ENCODE results near the gene KIF19. TPM values are rescaled to one million over a fixed set of nuclear protein-coding genes. Genes with fewer than 3 reads are reported as not detected.

The KIF19 gene
- total and polyA plus RNA-seq, 2 experiments from 2014 or later, result 0.46 to 0.80 TPM

- Histone ChIP-seq H4K20me1 (ENCODE audit: insufficient read depth, poor library complexity, severe bottlenecking) (no peaks in the 10 kb centered on the region), H3K4me1 (ENCODE audit: insufficient read depth) (no peaks in the 10 kb centered on the region), H3K9me2 (replicated peaks; ENCODE audit: insufficient read depth) (no peaks in the 10 kb centered on the region), H3K4me2 (no peak overlapping the region), H2AFZ (no peak overlapping the region), H3K9me3 (ENCODE audit: low read depth) (no peaks in the 10 kb centered on the region), H3K27ac (no peak overlapping the region), H3K27me3 (peaks cover 3% of the 10 kb centered on the region), H3K79me2 (no peaks in the 10 kb centered on the region), H3K4me3 (no peak overlapping the region), H3K36me3 (replicated peaks; ENCODE audit: insufficient read depth, low read depth) (no peaks in the 10 kb centered on the region)
- DNase-seq (ENCODE audit: low spot score), result no peak
- TF ChIP-seq EZH2 (IDR thresholded peaks at IDR 0.05; ENCODE audit: borderline replicate concordance) (no peak), CTCF (IDR thresholded peaks at IDR 0.05; ENCODE audit: poor library complexity) (no peak), EZH2phosphoT487 (IDR thresholded peaks at IDR 0.05; ENCODE audit: low read depth, severe bottlenecking, unreplicated experiment) (no peak)
- WGBS (ENCODE audit: low lambda C conversion rate, missing lambda C conversion rate), result 84% methylated on average over 8 of the region's 8 CpGs
These were observed 17.1 kb downstream of the KIF19 start for GRCh38 chr17:74343121-74343520.

GRCh38 chr17:74343526-74344284, 17.7 kb downstream of the KIF19 start:
- no peaks in the 10 kb centered on the region for H3K9me3 ChIP-seq (ENCODE audit: low read depth)
- TF ChIP-seq EZH2 (IDR thresholded peaks at IDR 0.05; ENCODE audit: borderline replicate concordance) (no peak), CTCF (IDR thresholded peaks at IDR 0.05; ENCODE audit: poor library complexity) (no peak), EZH2phosphoT487 (IDR thresholded peaks at IDR 0.05; ENCODE audit: low read depth, severe bottlenecking, unreplicated experiment) (no peak)
- H3K9me2 ChIP-seq (replicated peaks; ENCODE audit: insufficient read depth), result no peaks in the 10 kb centered on the region
- no peak overlapping the region for H3K4me2 ChIP-seq
- no peak overlapping the region for H3K4me3 ChIP-seq
- peaks cover 3% of the 10 kb centered on the region for H3K27me3 ChIP-seq
- H4K20me1 ChIP-seq (ENCODE audit: insufficient read depth, poor library complexity, severe bottlenecking), result no peaks in the 10 kb centered on the region
- WGBS (ENCODE audit: low lambda C conversion rate, missing lambda C conversion rate), result 71% methylated on average over 9 of the region's 9 CpGs
- H3K36me3 ChIP-seq (replicated peaks; ENCODE audit: insufficient read depth, low read depth), result no peaks in the 10 kb centered on the region
- no peaks in the 10 kb centered on the region for H3K4me1 ChIP-seq (ENCODE audit: insufficient read depth)
- no peaks in the 10 kb centered on the region for H3K79me2 ChIP-seq
- DNase-seq (ENCODE audit: low spot score), result no peak
- H3K27ac ChIP-seq, result no peak overlapping the region
- no peak overlapping the region for H2AFZ ChIP-seq

GRCh38 chr17:74344658-74345057, 18.6 kb downstream of the KIF19 start:
- H3K9me3 ChIP-seq (ENCODE audit: low read depth), result no peaks in the 10 kb centered on the region
- WGBS (ENCODE audit: low lambda C conversion rate, missing lambda C conversion rate), result 90% methylated on average over 20 of the region's 21 CpGs
- H3K27me3 ChIP-seq, result peaks cover 7% of the 10 kb centered on the region
- H3K4me2 ChIP-seq, result no peak overlapping the region
- H3K79me2 ChIP-seq, result no peaks in the 10 kb centered on the region
- H3K4me3 ChIP-seq, result no peak overlapping the region
- H3K27ac ChIP-seq, result no peak overlapping the region
- H3K4me1 ChIP-seq (ENCODE audit: insufficient read depth), result no peaks in the 10 kb centered on the region
- no peaks in the 10 kb centered on the region for H3K36me3 ChIP-seq (replicated peaks; ENCODE audit: insufficient read depth, low read depth)
- TF ChIP-seq CTCF (IDR thresholded peaks at IDR 0.05; ENCODE audit: poor library complexity) (no peak), EZH2 (IDR thresholded peaks at IDR 0.05; ENCODE audit: borderline replicate concordance) (no peak), EZH2phosphoT487 (IDR thresholded peaks at IDR 0.05; ENCODE audit: low read depth, severe bottlenecking, unreplicated experiment) (no peak)
- H2AFZ ChIP-seq, result no peak overlapping the region
- no peak for DNase-seq (ENCODE audit: low spot score)
- no peaks in the 10 kb centered on the region for H3K9me2 ChIP-seq (replicated peaks; ENCODE audit: insufficient read depth)
- no peaks in the 10 kb centered on the region for H4K20me1 ChIP-seq (ENCODE audit: insufficient read depth, poor library complexity, severe bottlenecking)
